Measurements from ENCODE around the gene LYL1.

The LYL1 gene

GRCh38 chr19:13054626-13055212 lies 47.9 kb downstream of the LYL1 start:
- no peak for DNase-seq

GRCh38 chr19:13053761-13054625 lies 48.7 kb downstream of the LYL1 start:
- no peak for DNase-seq

- DNase-seq = no peak
Observed at GRCh38 chr19:13053238-13053637, 49.4 kb downstream of the LYL1 start.

- DNase-seq = no peak
Observed at GRCh38 chr19:13052447-13053175, 50.0 kb downstream of the LYL1 start.

GRCh38 chr19:13051557-13052165 lies 51.0 kb downstream of the LYL1 start:
- peak; percentile 37 for DNase-seq

GRCh38 chr19:13050274-13050673 lies 52.4 kb downstream of the LYL1 start:
- DNase-seq = no peak

Measured in DMS153 (cell line).